Measurements from ENCODE around the gene MTUS2.

- TF ChIP-seq, protein P1, sequence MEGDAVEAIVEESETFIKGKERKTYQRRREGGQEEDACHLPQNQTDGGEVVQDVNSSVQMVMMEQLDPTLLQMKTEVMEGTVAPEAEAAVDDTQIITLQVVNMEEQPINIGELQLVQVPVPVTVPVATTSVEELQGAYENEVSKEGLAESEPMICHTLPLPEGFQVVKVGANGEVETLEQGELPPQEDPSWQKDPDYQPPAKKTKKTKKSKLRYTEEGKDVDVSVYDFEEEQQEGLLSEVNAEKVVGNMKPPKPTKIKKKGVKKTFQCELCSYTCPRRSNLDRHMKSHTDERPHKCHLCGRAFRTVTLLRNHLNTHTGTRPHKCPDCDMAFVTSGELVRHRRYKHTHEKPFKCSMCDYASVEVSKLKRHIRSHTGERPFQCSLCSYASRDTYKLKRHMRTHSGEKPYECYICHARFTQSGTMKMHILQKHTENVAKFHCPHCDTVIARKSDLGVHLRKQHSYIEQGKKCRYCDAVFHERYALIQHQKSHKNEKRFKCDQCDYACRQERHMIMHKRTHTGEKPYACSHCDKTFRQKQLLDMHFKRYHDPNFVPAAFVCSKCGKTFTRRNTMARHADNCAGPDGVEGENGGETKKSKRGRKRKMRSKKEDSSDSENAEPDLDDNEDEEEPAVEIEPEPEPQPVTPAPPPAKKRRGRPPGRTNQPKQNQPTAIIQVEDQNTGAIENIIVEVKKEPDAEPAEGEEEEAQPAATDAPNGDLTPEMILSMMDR (IDR thresholded peaks at IDR 0.05; ENCODE audit: insufficient read depth, low read length, poor library complexity, severe bottlenecking): no peak
- TF ChIP-seq EZH2phosphoT487 (conservative IDR thresholded peaks at IDR 0.05; ENCODE audit: low read length): no peak
Observed at GRCh38 chr13:29396446-29396845, 576.3 kb downstream of the MTUS2 start.

All from SU-DHL-6 (cell line).